GM11168 (cell line): ENCODE data around the gene UPF3A.

Source experiments
- in situ Hi-C: fragments of 300-500 bp; cut with MboI; formaldehyde crosslinking; loops from one replicate; pipeline ENCODE4 v1.12.0; 2022; ENCODE audit warnings: low sequenced_read_pairs; ENCODE audit not compliant: unreplicated experiment

Gene UPF3A

GRCh38 chr13:114303700-114304327 is 22.4 kb downstream of the UPF3A start:
- in situ Hi-C loops: no loop called here

GRCh38 chr13:114304346-114305034 is 23.1 kb downstream of the UPF3A start:
- in situ Hi-C loops: no loop called here

GRCh38 chr13:114309086-114309485 is 27.7 kb downstream of the UPF3A start:
- in situ Hi-C loops: no loop called here

- in situ Hi-C loops: no loop called here
Observed at GRCh38 chr13:114309806-114310410, 28.5 kb downstream of the UPF3A start.

- in situ Hi-C loops: no loop called here
Observed at GRCh38 chr13:114310956-114311355, 29.6 kb downstream of the UPF3A start.

- in situ Hi-C loops: no loop called here
Observed at GRCh38 chr13:114311387-114311786, 30.0 kb downstream of the UPF3A start.

- in situ Hi-C loops: no loop called here
Observed at GRCh38 chr13:114311908-114312307, 30.5 kb downstream of the UPF3A start.

GRCh38 chr13:114313061-114313860 is 31.9 kb downstream of the UPF3A start:
- in situ Hi-C loops: no loop called here

GRCh38 chr13:114314074-114314912 is 32.9 kb downstream of the UPF3A start, which contains the start of gene CHAMP1:
TSS of gene CHAMP1 (plus strand) at chr13:114314503. CDS start at chr13:114323843, 9,340 bp downstream.
- in situ Hi-C loops: no loop called here

GRCh38 chr13:114315074-114315785 is 33.8 kb downstream of the UPF3A start:
- in situ Hi-C loops: no loop called here

GRCh38 chr13:114318624-114319023 is 37.2 kb downstream of the UPF3A start:
- in situ Hi-C loops: no loop called here

- in situ Hi-C loops: no loop called here
Observed at GRCh38 chr13:114319441-114319913, 38.1 kb downstream of the UPF3A start.

- in situ Hi-C loops: no loop called here
Observed at GRCh38 chr13:114320065-114320464, 38.7 kb downstream of the UPF3A start.

- in situ Hi-C loops: no loop called here
Observed at GRCh38 chr13:114321256-114321655, 39.9 kb downstream of the UPF3A start.

GRCh38 chr13:114323349-114323748 is 41.9 kb downstream of the UPF3A start:
- in situ Hi-C loops: no loop called here

- in situ Hi-C loops: no loop called here
Observed at GRCh38 chr13:114324334-114324733, 42.9 kb downstream of the UPF3A start.

- in situ Hi-C loops: no loop called here
Observed at GRCh38 chr13:114325729-114326128, 44.3 kb downstream of the UPF3A start.

- in situ Hi-C loops: no loop called here
Observed at GRCh38 chr13:114328034-114328433, 46.6 kb downstream of the UPF3A start.

GRCh38 chr13:114328595-114328994 is 47.2 kb downstream of the UPF3A start:
- in situ Hi-C loops: no loop called here
